Testis (tissue), 2 donors: ENCODE data around the gene LRRTM4.

Experiments used
- POLR2A ChIP-seq: fragments of 450-650 bp; IDR thresholded peaks from one replicate; pipeline ENCODE4 v1.6.1; 2017; ENCODE audit warnings: antibody characterized with exemption, mild to moderate bottlenecking, moderate library complexity
- TF ChIP-seq, protein P1 (sequence below), 3 experiments: fragments of 450-650 bp in 2 of 3; fragments of 200-600 bp in 1 of 3; sonication (generic) in 1 of 3; IDR thresholded peaks; one replicate each; pipeline ENCODE4 v1.5.1; 2016 to 2019; ENCODE audit warnings: antibody characterized with exemption in 3 of 3, mild to moderate bottlenecking in 2 of 3, moderate library complexity in 1 of 3

DNA sequence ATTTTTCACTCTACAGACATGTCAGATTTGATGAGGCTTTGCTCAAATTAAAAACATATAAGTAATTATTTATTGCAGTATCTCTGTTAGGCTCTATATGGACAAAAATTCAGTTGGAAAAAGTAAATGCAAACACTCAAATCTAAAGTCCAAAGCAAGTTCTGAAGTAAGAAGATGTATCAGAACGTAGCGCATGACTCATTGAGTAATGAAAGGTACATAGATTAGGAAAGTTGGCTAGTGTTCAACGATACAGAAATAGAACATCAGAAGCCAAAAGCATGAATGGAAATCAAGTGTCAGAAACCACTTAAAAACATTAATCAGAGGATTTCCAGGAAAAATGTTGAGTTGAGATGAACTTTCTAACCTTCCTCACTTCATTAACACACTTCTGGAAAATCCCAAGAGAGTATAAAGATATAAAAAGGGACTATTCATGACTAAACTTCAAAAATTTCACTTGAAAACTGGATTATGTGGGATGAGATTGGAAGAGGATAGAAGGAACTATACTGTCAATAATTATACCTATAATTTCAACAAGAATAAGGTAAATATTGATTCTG lies 494.1 kb downstream of the LRRTM4 start:
- TF ChIP-seq, protein P1, sequence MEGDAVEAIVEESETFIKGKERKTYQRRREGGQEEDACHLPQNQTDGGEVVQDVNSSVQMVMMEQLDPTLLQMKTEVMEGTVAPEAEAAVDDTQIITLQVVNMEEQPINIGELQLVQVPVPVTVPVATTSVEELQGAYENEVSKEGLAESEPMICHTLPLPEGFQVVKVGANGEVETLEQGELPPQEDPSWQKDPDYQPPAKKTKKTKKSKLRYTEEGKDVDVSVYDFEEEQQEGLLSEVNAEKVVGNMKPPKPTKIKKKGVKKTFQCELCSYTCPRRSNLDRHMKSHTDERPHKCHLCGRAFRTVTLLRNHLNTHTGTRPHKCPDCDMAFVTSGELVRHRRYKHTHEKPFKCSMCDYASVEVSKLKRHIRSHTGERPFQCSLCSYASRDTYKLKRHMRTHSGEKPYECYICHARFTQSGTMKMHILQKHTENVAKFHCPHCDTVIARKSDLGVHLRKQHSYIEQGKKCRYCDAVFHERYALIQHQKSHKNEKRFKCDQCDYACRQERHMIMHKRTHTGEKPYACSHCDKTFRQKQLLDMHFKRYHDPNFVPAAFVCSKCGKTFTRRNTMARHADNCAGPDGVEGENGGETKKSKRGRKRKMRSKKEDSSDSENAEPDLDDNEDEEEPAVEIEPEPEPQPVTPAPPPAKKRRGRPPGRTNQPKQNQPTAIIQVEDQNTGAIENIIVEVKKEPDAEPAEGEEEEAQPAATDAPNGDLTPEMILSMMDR (IDR thresholded peaks at IDR 0.05) = no peak
- no peak for TF ChIP-seq POLR2A
